ENCODE data around the gene CD38. TPM values are rescaled to one million over a fixed set of nuclear protein-coding genes. Genes with fewer than 3 reads are reported as not detected.

CD38 gene
- total RNA-seq, 1 donor from 2014 or later = not detected

DNA sequence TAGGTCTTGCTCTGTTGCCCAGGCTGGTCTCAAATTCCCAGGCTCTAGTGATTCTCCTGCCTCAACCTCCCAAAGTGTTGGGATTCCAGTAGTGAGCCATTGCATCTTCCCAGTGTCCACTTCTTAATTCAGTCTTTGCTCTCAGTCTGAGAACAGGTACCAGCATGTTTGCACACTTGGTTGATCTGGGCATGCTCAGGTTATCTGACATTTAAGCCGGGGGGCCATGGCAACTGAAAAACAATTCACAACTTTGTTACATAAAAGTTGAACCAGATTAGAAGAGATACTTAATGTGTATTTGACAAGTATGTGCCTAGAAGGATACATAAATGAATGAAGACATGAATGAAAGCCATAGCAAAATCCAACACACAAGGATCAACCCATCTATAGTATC is 121.4 kb downstream of the CD38 start:
- FAIRE-seq (no peak), DNase-seq (ENCODE audit: low read depth) (no peak)
- Histone ChIP-seq H3K27me3 (ENCODE audit: control insufficient read depth, insufficient read depth, low read length) (no peaks in the 10 kb centered on the region), H3K4me3 (ENCODE audit: low read depth, low read length) (no peak overlapping the region), H3K36me3 (ENCODE audit: control insufficient read depth, insufficient read depth, low read length) (no peaks in the 10 kb centered on the region)
- TF ChIP-seq CTCF (IDR thresholded peaks at IDR 0.05; ENCODE audit: insufficient read depth, low read length, severe bottlenecking) = no peak

DNA sequence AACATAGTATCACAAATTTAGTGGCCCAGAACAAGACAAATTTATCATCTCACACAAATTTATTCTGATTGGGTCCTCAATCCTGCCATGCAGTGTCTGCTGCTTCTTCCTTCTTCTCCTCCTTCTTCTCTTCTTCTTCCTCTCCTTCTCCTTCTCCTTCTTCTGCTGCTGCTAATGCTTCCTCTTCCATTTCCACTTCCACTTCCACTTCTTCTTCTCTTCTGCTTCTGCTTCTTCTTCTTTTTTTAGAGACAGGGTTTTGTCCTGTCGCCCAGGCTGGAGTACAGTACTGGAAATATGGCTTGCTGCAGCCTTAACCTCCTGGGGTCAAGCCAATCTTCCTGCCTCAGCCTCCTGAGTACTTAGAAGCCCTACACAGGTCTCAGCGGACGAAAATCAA is 122.9 kb downstream of the CD38 start:
- no peak for DNase-seq (ENCODE audit: low read depth)
- H3K27me3 ChIP-seq (ENCODE audit: control insufficient read depth, insufficient read depth, low read length) = no peaks in the 10 kb centered on the region
- FAIRE-seq = no peak
- H3K4me3 ChIP-seq (ENCODE audit: low read depth, low read length) = no peak overlapping the region
- no peaks in the 10 kb centered on the region for H3K36me3 ChIP-seq (ENCODE audit: control insufficient read depth, insufficient read depth, low read length)
- no peak for TF ChIP-seq CTCF (IDR thresholded peaks at IDR 0.05; ENCODE audit: insufficient read depth, low read length, severe bottlenecking)

- DNase-seq (ENCODE audit: low read depth) (no peak), FAIRE-seq (no peak)
- Histone ChIP-seq H3K27me3 (ENCODE audit: control insufficient read depth, insufficient read depth, low read length) (no peaks in the 10 kb centered on the region), H3K36me3 (ENCODE audit: control insufficient read depth, insufficient read depth, low read length) (no peaks in the 10 kb centered on the region), H3K4me3 (ENCODE audit: low read depth, low read length) (no peak overlapping the region)
- no peak for TF ChIP-seq CTCF (IDR thresholded peaks at IDR 0.05; ENCODE audit: insufficient read depth, low read length, severe bottlenecking)
Observed at GRCh38 chr4:15901998-15902397, 123.9 kb downstream of the CD38 start.

DNA sequence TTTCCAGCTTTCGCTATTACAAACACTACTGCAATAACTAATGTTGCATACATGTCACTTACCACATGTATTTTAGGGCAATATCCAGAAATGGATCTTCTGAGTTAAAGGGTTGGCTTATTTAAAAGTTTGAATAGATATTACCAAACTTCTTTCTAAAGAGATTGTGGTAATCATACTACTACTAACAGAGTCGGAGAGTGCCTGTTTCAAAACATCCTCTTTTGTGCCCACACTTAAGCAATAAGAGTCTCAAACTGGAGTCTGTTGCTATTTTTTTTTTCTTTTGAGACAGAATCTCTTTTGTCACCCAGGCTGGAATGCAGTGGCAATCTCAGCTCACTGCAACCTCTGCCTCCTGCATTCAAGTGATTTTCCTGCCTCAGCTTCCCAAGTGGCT is 124.6 kb downstream of the CD38 start:
- FAIRE-seq (no peak), DNase-seq (ENCODE audit: low read depth) (no peak)
- no peak overlapping the region for H3K4me3 ChIP-seq (ENCODE audit: low read depth, low read length)
- no peak for TF ChIP-seq CTCF (IDR thresholded peaks at IDR 0.05; ENCODE audit: insufficient read depth, low read length, severe bottlenecking)
- no peaks in the 10 kb centered on the region for H3K27me3 ChIP-seq (ENCODE audit: control insufficient read depth, insufficient read depth, low read length)
- H3K36me3 ChIP-seq (ENCODE audit: control insufficient read depth, insufficient read depth, low read length) = no peaks in the 10 kb centered on the region

Other genes starting within 250 kb of the CD38 start
- gene FBXL5, start 123.0 kb upstream of the CD38 start, total RNA-seq = 102 and 109 TPM in 2 replicates
- gene FAM200B, start 96.5 kb upstream of the CD38 start, total RNA-seq = 12.1 and 18.9 TPM in 2 replicates
- 0.64 and 0.79 TPM in 2 replicates for gene BST1, start 75.3 kb upstream of the CD38 start, total RNA-seq
- gene FGFBP1, start 160.4 kb downstream of the CD38 start, total RNA-seq = 22.9 and 31.1 TPM in 2 replicates
- not detected in 2 replicates for gene FGFBP2, start 184.8 kb downstream of the CD38 start, total RNA-seq